BJ (cell line): Measurements from ENCODE around the gene TMOD2. TPM values are rescaled to one million over a fixed set of nuclear protein-coding genes. Genes with fewer than 3 reads are reported as not detected.

Experiments used
- CTCF ChIA-PET: fragments of 350-600 bp; formaldehyde crosslinking; extraction: SDS; loops from one replicate; lab custom pipeline; 2021; ENCODE audit warnings: antibody characterized with exemption, inconsistent platforms; lab: Yijun Ruan, JAX
- POLR2A ChIA-PET: fragments of 300-600 bp; sonication (Branson Sonifier 250); formaldehyde crosslinking; extraction: SDS; loops from one replicate; lab custom pipeline; 2021; ENCODE audit warnings: antibody characterized with exemption; lab: Charles Lee
- DNase-seq: peaks from one replicate; pipeline ENCODE4 v3.0.0-alpha.2; 2011; ENCODE audit warnings: low read depth
- H3K27me3 ChIP-seq: 2 replicates; pipeline ENCODE4 v1.6.0; 2011; ENCODE audit warnings: low read length; ENCODE audit not compliant: control insufficient read depth, insufficient read depth
- H3K36me3 ChIP-seq: 2 replicates; pipeline ENCODE4 v1.5.1; 2011; ENCODE audit warnings: low read length; ENCODE audit not compliant: control insufficient read depth, insufficient read depth
- H3K4me3 ChIP-seq: 2 replicates; pipeline ENCODE4 v1.5.1; 2011; ENCODE audit warnings: low read depth, mild to moderate bottlenecking, control low read depth, low read length
- CTCF ChIP-seq: IDR thresholded peaks from 2 replicates; pipeline ENCODE4 v1.5.1; 2011; ENCODE audit warnings: low read depth, mild to moderate bottlenecking, control low read depth, inconsistent platforms, low read length, moderate library complexity; ENCODE audit not compliant: insufficient read depth
- polyA plus RNA-seq: library from polyadenylated mRNA; depleted of rRNA; stranded (reverse); fragments of >200 nt; gene quantifications from 2 replicates; pipeline ENCODE4 v1.2.3, GENCODE V29; 2011

The TMOD2 gene
- polyA plus RNA-seq, 1 experiment, result 1.1 TPM

GRCh38 chr15:51726302-51727073 lies 24.9 kb upstream of the TMOD2 start:
- no peak overlapping the region for H3K4me3 ChIP-seq
- TF ChIP-seq CTCF, result 0 out of 2 replicates have a peak, but pooled peaks have one; percentile 9
- no peaks in the 10 kb centered on the region for H3K27me3 ChIP-seq
- H3K36me3 ChIP-seq, result no peaks in the 10 kb centered on the region
- CTCF ChIA-PET, result interaction anchor here (0.7 to 1.0 kb wide), 2 partner anchors 14 to 23 kb away, joined by 3 to 4 read pairs; no protein-coding TSS in a partner anchor
- DNase-seq, result peak; percentile 40
- POLR2A ChIA-PET, result interaction anchor here (0.6 kb wide), 1 partner anchor 12 kb away, joined by 6 read pairs; no protein-coding TSS in a partner anchor

- no peaks in the 10 kb centered on the region for H3K27me3 ChIP-seq
- ChIA-PET CTCF (interaction anchor here (0.7 to 1.0 kb wide), 3 partner anchors 10 to 24 kb away, joined by 3 to 4 read pairs (median 3); partner anchors contain the start of gene LYSMD2), POLR2A (no interaction called here)
- no peak for DNase-seq
- no peaks in the 10 kb centered on the region for H3K36me3 ChIP-seq
- TF ChIP-seq CTCF, result peak; percentile 28; the same call in 1 of the 2 replicates
- no peak overlapping the region for H3K4me3 ChIP-seq
Observed at GRCh38 chr15:51727141-51727897, 24.1 kb upstream of the TMOD2 start.

GRCh38 chr15:51731549-51732267 lies 19.7 kb upstream of the TMOD2 start:
- Histone ChIP-seq H3K4me3 (no peak overlapping the region), H3K36me3 (no peaks in the 10 kb centered on the region), H3K27me3 (no peaks in the 10 kb centered on the region)
- ChIA-PET CTCF (interaction anchor here (0.7 to 1.6 kb wide), 2 partner anchors 42 to 45 kb away, joined by 3 to 9 read pairs; no protein-coding TSS in a partner anchor), POLR2A (no interaction called here)
- TF ChIP-seq CTCF, result no peak
- no peak for DNase-seq

GRCh38 chr15:51732646-51733045 lies 18.8 kb upstream of the TMOD2 start:
- Histone ChIP-seq H3K27me3 (no peaks in the 10 kb centered on the region), H3K4me3 (no peak overlapping the region), H3K36me3 (no peaks in the 10 kb centered on the region)
- no peak for TF ChIP-seq CTCF
- DNase-seq, result no peak
- ChIA-PET CTCF (interaction anchor here (0.6 to 1.6 kb wide), 4 partner anchors 42 to 122 kb away, joined by 3 to 9 read pairs (median 4); no protein-coding TSS in a partner anchor), POLR2A (no interaction called here)
